SJCRH30 (cell line): Measurements from ENCODE around the gene LSM14A. TPM values are rescaled to one million over a fixed set of nuclear protein-coding genes. Genes with fewer than 3 reads are reported as not detected.
A peak's percentile ranks its signal among the peaks of the same experiment; 100 is the strongest.
"Not testable (repeated sequence)": the region's sequence is repeated elsewhere in the genome, so short reads cannot be mapped to it uniquely, and the experiment has no call there.

Experiments used
- DNase-seq, 2 experiments: peaks; one replicate each; pipeline ENCODE4 v3.0.0-alpha.2; 2015 to 2020
- H3K27ac ChIP-seq: fragments of 250-450 bp; sonication (Bioruptor Pico); 2 replicates; pipeline ENCODE4 v1.5.1; 2020; ENCODE audit warnings: mild to moderate bottlenecking, moderate library complexity
- H3K27me3 ChIP-seq: fragments of 250-450 bp; sonication (Bioruptor Pico); 2 replicates; pipeline ENCODE4 v1.5.1; 2020; ENCODE audit warnings: mild to moderate bottlenecking, moderate library complexity
- H3K36me3 ChIP-seq: fragments of 250-450 bp; sonication (Bioruptor Pico); 2 replicates; pipeline ENCODE4 v1.5.1; 2020; ENCODE audit warnings: mild to moderate bottlenecking, moderate library complexity
- H3K4me1 ChIP-seq: fragments of 250-450 bp; sonication (Bioruptor Pico); 2 replicates; pipeline ENCODE4 v1.5.1; 2020; ENCODE audit warnings: mild to moderate bottlenecking, moderate library complexity
- H3K4me3 ChIP-seq: fragments of 250-450 bp; sonication (Bioruptor Pico); 2 replicates; pipeline ENCODE4 v1.5.1; 2020; ENCODE audit warnings: mild to moderate bottlenecking, moderate library complexity
- H3K9me3 ChIP-seq: fragments of 250-450 bp; sonication (Bioruptor Pico); replicated peaks from 2 replicates; pipeline ENCODE4 v1.5.1; 2020; ENCODE audit warnings: mild to moderate bottlenecking, moderate library complexity
- total RNA-seq: library from RNA; depleted of rRNA; stranded (reverse); fragments of >200 nt; shearing (Covaris generic); gene quantifications from 2 replicates; pipeline ENCODE4 v1.2.3, GENCODE V29; 2014; rRNA removed

LSM14A gene
- 87.4 and 101 TPM in 2 replicates for total RNA-seq

- Histone ChIP-seq H3K4me1 (peaks cover 4% of the 10 kb centered on the region; the same call in 1 of the 2 replicates), H3K27ac (peak within 1 kb of the TSS; percentile 99), H3K27me3 (no peaks in the 10 kb centered on the region), H3K36me3 (peaks cover 19% of the 10 kb centered on the region), H3K4me3 (peak within 1 kb of the TSS; percentile 99), H3K9me3 (no peaks in the 10 kb centered on the region)
- peak; percentile 94 to 96 for DNase-seq
These were observed at the start of gene LSM14A for GRCh38 chr19:34171877-34172660. LSM14A (plus strand) TSS chr19:34172504; CDS start chr19:34172643, 139 bp downstream.

- Histone ChIP-seq H3K36me3 (no peaks in the 10 kb centered on the region), H3K27ac (no peak overlapping the region), H3K9me3 (no peaks in the 10 kb centered on the region), H3K27me3 (no peaks in the 10 kb centered on the region), H3K4me1 (0 out of 2 replicates have a peak, but pooled peaks cover 2% of the 10 kb centered on the region), H3K4me3 (no peak overlapping the region)
- DNase-seq = peak in 1 of 2 experiments; percentile 6
These were observed 47.5 kb upstream of the LSM14A start for GRCh38 chr19:34124828-34125227.

GRCh38 chr19:34126966-34127365 is 45.3 kb upstream of the LSM14A start:
- no peak overlapping the region for H3K27ac ChIP-seq
- no peaks in the 10 kb centered on the region for H3K27me3 ChIP-seq
- no peaks in the 10 kb centered on the region for H3K36me3 ChIP-seq
- no peaks in the 10 kb centered on the region for H3K9me3 ChIP-seq
- 0 out of 2 replicates have a peak, but pooled peaks cover 2% of the 10 kb centered on the region for H3K4me1 ChIP-seq
- no peak for DNase-seq
- no peak overlapping the region for H3K4me3 ChIP-seq

GRCh38 chr19:34127684-34128189 is 44.6 kb upstream of the LSM14A start:
- no peaks in the 10 kb centered on the region for H3K27me3 ChIP-seq
- H3K9me3 ChIP-seq = no peaks in the 10 kb centered on the region
- H3K4me3 ChIP-seq = no peak overlapping the region
- H3K36me3 ChIP-seq = no peaks in the 10 kb centered on the region
- no peak overlapping the region for H3K27ac ChIP-seq
- H3K4me1 ChIP-seq = 0 out of 2 replicates have a peak, but pooled peaks cover 2% of the 10 kb centered on the region
- DNase-seq = no peak

- Histone ChIP-seq H3K4me1 (0 out of 2 replicates have a peak, but pooled peaks cover 2% of the 10 kb centered on the region), H3K36me3 (no peaks in the 10 kb centered on the region), H3K27ac (no peak overlapping the region), H3K9me3 (no peaks in the 10 kb centered on the region), H3K27me3 (no peaks in the 10 kb centered on the region), H3K4me3 (no peak overlapping the region)
- no peak for DNase-seq
These were observed 43.6 kb upstream of the LSM14A start for GRCh38 chr19:34128558-34129250.

- Histone ChIP-seq H3K4me1 (0 out of 2 replicates have a peak, but pooled peaks cover 2% of the 10 kb centered on the region), H3K9me3 (0 out of 2 replicates have a peak, but pooled peaks cover 4% of the 10 kb centered on the region)
- no peak for DNase-seq
These were observed 41.2 kb upstream of the LSM14A start for GRCh38 chr19:34131100-34131499.

GRCh38 chr19:34132145-34132544 is 40.2 kb upstream of the LSM14A start:
- H3K36me3 ChIP-seq, H3K4me3 ChIP-seq, DNase-seq, H3K9me3 ChIP-seq, H3K4me1 ChIP-seq, H3K27ac ChIP-seq, H3K27me3 ChIP-seq: not testable (repeated sequence)

More at GRCh38 chr19:34131100-34131499, 41.2 kb upstream of the LSM14A start:
- H3K27ac ChIP-seq = no peak overlapping the region
- H3K4me3 ChIP-seq = no peak overlapping the region
- no peaks in the 10 kb centered on the region for H3K36me3 ChIP-seq
- no peaks in the 10 kb centered on the region for H3K27me3 ChIP-seq

- H3K27me3 ChIP-seq, DNase-seq, H3K9me3 ChIP-seq, H3K4me1 ChIP-seq, H3K36me3 ChIP-seq, H3K4me3 ChIP-seq, H3K27ac ChIP-seq: not testable (repeated sequence)
These were observed 39.6 kb upstream of the LSM14A start for GRCh38 chr19:34132706-34133105.

- peak overlapping the region; percentile 12; the same call in 1 of the 2 replicates for H3K27ac ChIP-seq
- H3K9me3 ChIP-seq = 0 out of 2 replicates have a peak, but pooled peaks cover 4% of the 10 kb centered on the region
- peak overlapping the region; percentile 74 for H3K4me3 ChIP-seq
- H3K4me1 ChIP-seq = no peaks in the 10 kb centered on the region
- peak; percentile 90 to 95 for DNase-seq
- no peaks in the 10 kb centered on the region for H3K36me3 ChIP-seq
- H3K27me3 ChIP-seq = no peaks in the 10 kb centered on the region
These were observed 37.9 kb upstream of the LSM14A start for GRCh38 chr19:34134190-34135053.

- DNase-seq = no peak
- no peak overlapping the region for H3K27ac ChIP-seq
- H3K4me3 ChIP-seq = peak overlapping the region; percentile 74
- no peaks in the 10 kb centered on the region for H3K4me1 ChIP-seq
- H3K9me3 ChIP-seq = 0 out of 2 replicates have a peak, but pooled peaks cover 4% of the 10 kb centered on the region
- no peaks in the 10 kb centered on the region for H3K36me3 ChIP-seq
- H3K27me3 ChIP-seq = no peaks in the 10 kb centered on the region
These were observed 37.1 kb upstream of the LSM14A start for GRCh38 chr19:34135054-34135800.

GRCh38 chr19:34135821-34136611 is 36.3 kb upstream of the LSM14A start:
- no peaks in the 10 kb centered on the region for H3K27me3 ChIP-seq
- H3K27ac ChIP-seq = no peak overlapping the region
- no peaks in the 10 kb centered on the region for H3K4me1 ChIP-seq
- no peak for DNase-seq
- 0 out of 2 replicates have a peak, but pooled peaks cover 4% of the 10 kb centered on the region for H3K9me3 ChIP-seq
- H3K36me3 ChIP-seq = no peaks in the 10 kb centered on the region
- no peak overlapping the region for H3K4me3 ChIP-seq

GRCh38 chr19:34141025-34141424 is 31.3 kb upstream of the LSM14A start:
- Histone ChIP-seq H3K27ac (no peak overlapping the region), H3K27me3 (no peaks in the 10 kb centered on the region), H3K4me3 (no peak overlapping the region), H3K36me3 (no peaks in the 10 kb centered on the region), H3K9me3 (0 out of 2 replicates have a peak, but pooled peaks cover under 1% of the 10 kb centered on the region), H3K4me1 (no peaks in the 10 kb centered on the region)
- DNase-seq = no peak

GRCh38 chr19:34142440-34142839 is 29.9 kb upstream of the LSM14A start:
- H3K27ac ChIP-seq = no peak overlapping the region
- H3K4me1 ChIP-seq = no peaks in the 10 kb centered on the region
- H3K9me3 ChIP-seq = no peaks in the 10 kb centered on the region
- H3K27me3 ChIP-seq = no peaks in the 10 kb centered on the region
- no peak for DNase-seq
- H3K36me3 ChIP-seq = no peaks in the 10 kb centered on the region
- H3K4me3 ChIP-seq = no peak overlapping the region
